PC-9 (cell line): ENCODE measurements around the gene ATP1B3. TPM values are rescaled to one million over a fixed set of nuclear protein-coding genes. Genes with fewer than 3 reads are reported as not detected.

Source experiments
- BruUV-seq: library from RNA; stranded (reverse); fragments of 400-500 nt; replicated peaks from 2 replicates; lab custom pipeline; 2021; lab: Mats Ljungman, UMichigan
- CTCF ChIA-PET: fragments of 300-600 bp; sonication (Branson Sonifier 250); formaldehyde crosslinking; loops from one replicate; lab custom pipeline; 2022; ENCODE audit warnings: antibody characterized with exemption; lab: Charles Lee
- POLR2A ChIA-PET: fragments of 300-600 bp; sonication (Branson Sonifier 250); formaldehyde crosslinking; loops from one replicate; lab custom pipeline; 2022; ENCODE audit warnings: antibody characterized with exemption; ENCODE audit not compliant: unreplicated experiment; lab: Charles Lee
- DNase-seq, 2 experiments: peaks; one replicate each; pipeline versions ENCODE4 v3.0.0 to v3.0.0-alpha.2; 2015 to 2022; ENCODE audit warnings: mixed read lengths in 1 of 2
- H2AFZ ChIP-seq: fragments of 200-600 bp; sonication (generic); 2 replicates; pipeline ENCODE4 v1.8.1; 2017; ENCODE audit warnings: antibody characterized with exemption
- H3F3A ChIP-seq: fragments of 200-600 bp; sonication (generic); 2 replicates; pipeline ENCODE4 v1.8.1; 2017; ENCODE audit warnings: antibody characterized with exemption, mild to moderate bottlenecking, low read depth; ENCODE audit not compliant: insufficient read depth
- H3K27ac ChIP-seq: fragments of 200-600 bp; sonication (generic); 2 replicates; pipeline ENCODE4 v1.6.1; 2016; ENCODE audit warnings: mixed run types
- H3K27me3 ChIP-seq: fragments of 200-600 bp; sonication (generic); 2 replicates; pipeline ENCODE4 v1.6.1; 2016; ENCODE audit warnings: low read depth, mixed run types; ENCODE audit not compliant: insufficient read depth
- H3K36me3 ChIP-seq: fragments of 200-600 bp; sonication (generic); 2 replicates; pipeline ENCODE4 v1.6.1; 2016; ENCODE audit warnings: low read depth, mixed run types
- H3K4me1 ChIP-seq: fragments of 200-600 bp; sonication (generic); replicated peaks from 2 replicates; pipeline ENCODE4 v1.6.1; 2016; ENCODE audit warnings: mixed run types; ENCODE audit not compliant: insufficient read depth
- H3K4me2 ChIP-seq: fragments of 200-600 bp; sonication (generic); 2 replicates; pipeline ENCODE4 v1.6.1; 2017; ENCODE audit warnings: mixed run types
- H3K4me3 ChIP-seq: fragments of 200-600 bp; sonication (generic); 2 replicates; pipeline ENCODE4 v1.6.1; 2016; ENCODE audit warnings: mixed run types
- H3K79me2 ChIP-seq: fragments of 200-600 bp; sonication (generic); 2 replicates; pipeline ENCODE4 v1.6.1; 2017; ENCODE audit warnings: low read depth, mixed run types
- H3K9me2 ChIP-seq: fragments of 200-600 bp; sonication (generic); 2 replicates; pipeline ENCODE4 v1.8.1; 2017; ENCODE audit warnings: mild to moderate bottlenecking; ENCODE audit not compliant: insufficient read depth
- H3K9me3 ChIP-seq: fragments of 200-600 bp; sonication (generic); 2 replicates; pipeline ENCODE4 v1.8.1; 2016; ENCODE audit warnings: low read depth; ENCODE audit not compliant: insufficient read depth
- H4K20me1 ChIP-seq: fragments of 200-600 bp; sonication (generic); 2 replicates; pipeline ENCODE4 v1.8.1; 2017; ENCODE audit not compliant: insufficient read depth
- EZH2 ChIP-seq: fragments of 200-600 bp; sonication (generic); IDR thresholded peaks from 2 replicates; pipeline ENCODE4 v1.8.0; 2017; ENCODE audit warnings: antibody characterized with exemption, low read depth
- intact Hi-C: fragments of 100-400 bp; cut with micrococcal nuclease; formaldehyde crosslinking; loops from one replicate; pipeline ENCODE4 v1.10.0; 2022; ENCODE audit not compliant: unreplicated experiment
- total RNA-seq: library from RNA; stranded (reverse); gene quantifications from 2 replicates; pipeline ENCODE4 v1.2.3, GENCODE V29; 2021
- TF ChIP-seq, protein P1 (sequence below): fragments of 200-600 bp; sonication (generic); conservative IDR thresholded peaks from 2 replicates; pipeline ENCODE4 v1.6.1; 2017; ENCODE audit warnings: mixed run types, antibody characterized with exemption, mild to moderate bottlenecking, moderate library complexity

The ATP1B3 gene
- total RNA-seq, 1 experiment from 2014 or later, result 69.7 TPM

DNA sequence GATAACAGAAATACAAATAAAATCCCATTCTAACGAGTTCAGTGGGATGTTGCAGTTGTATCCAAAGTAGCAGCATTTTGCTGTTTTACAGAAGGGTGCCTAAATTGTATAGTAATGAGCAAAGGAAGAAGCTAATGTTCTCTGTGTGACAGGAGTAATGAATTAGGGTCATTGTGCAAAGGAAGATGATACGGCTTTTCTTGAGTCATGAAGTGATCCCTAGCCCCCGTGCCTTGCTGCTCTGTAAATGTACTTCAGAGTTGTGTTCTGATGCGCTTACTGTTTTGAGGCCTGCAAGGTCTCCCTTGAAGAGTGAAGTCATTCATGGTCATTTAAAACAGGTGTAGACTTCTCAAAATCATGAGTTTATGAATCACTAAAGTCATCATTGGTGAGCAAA is 37.9 kb downstream of the ATP1B3 start:
- Histone ChIP-seq H3K4me2 (no peak overlapping the region), H3K36me3 (peaks cover 6% of the 10 kb centered on the region; the same call in 1 of the 2 replicates), H3K27me3 (no peaks in the 10 kb centered on the region), H3K9me2 (no peaks in the 10 kb centered on the region), H3K4me3 (no peak overlapping the region), H3K79me2 (no peaks in the 10 kb centered on the region), H4K20me1 (no peaks in the 10 kb centered on the region), H3K9me3 (no peaks in the 10 kb centered on the region), H2AFZ (no peak overlapping the region), H3K4me1 (no peaks in the 10 kb centered on the region), H3K27ac (no peak overlapping the region), H3F3A (no peaks in the 10 kb centered on the region; the same call in 1 of the 2 replicates)
- ChIA-PET POLR2A (interaction anchor here (0.7 kb wide), 1 partner anchor 36 kb away, joined by 6 read pairs; no protein-coding TSS in a partner anchor), CTCF (no interaction called here)
- no peak for TF ChIP-seq EZH2
- TF ChIP-seq, protein P1, sequence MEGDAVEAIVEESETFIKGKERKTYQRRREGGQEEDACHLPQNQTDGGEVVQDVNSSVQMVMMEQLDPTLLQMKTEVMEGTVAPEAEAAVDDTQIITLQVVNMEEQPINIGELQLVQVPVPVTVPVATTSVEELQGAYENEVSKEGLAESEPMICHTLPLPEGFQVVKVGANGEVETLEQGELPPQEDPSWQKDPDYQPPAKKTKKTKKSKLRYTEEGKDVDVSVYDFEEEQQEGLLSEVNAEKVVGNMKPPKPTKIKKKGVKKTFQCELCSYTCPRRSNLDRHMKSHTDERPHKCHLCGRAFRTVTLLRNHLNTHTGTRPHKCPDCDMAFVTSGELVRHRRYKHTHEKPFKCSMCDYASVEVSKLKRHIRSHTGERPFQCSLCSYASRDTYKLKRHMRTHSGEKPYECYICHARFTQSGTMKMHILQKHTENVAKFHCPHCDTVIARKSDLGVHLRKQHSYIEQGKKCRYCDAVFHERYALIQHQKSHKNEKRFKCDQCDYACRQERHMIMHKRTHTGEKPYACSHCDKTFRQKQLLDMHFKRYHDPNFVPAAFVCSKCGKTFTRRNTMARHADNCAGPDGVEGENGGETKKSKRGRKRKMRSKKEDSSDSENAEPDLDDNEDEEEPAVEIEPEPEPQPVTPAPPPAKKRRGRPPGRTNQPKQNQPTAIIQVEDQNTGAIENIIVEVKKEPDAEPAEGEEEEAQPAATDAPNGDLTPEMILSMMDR, result no peak
- BruUV-seq, result no TSS peak
- intact Hi-C loops, result loop anchor here (10.0 kb wide), 1 partner anchor 600 kb away; no protein-coding TSS in a partner anchor
- no peak for DNase-seq

DNA sequence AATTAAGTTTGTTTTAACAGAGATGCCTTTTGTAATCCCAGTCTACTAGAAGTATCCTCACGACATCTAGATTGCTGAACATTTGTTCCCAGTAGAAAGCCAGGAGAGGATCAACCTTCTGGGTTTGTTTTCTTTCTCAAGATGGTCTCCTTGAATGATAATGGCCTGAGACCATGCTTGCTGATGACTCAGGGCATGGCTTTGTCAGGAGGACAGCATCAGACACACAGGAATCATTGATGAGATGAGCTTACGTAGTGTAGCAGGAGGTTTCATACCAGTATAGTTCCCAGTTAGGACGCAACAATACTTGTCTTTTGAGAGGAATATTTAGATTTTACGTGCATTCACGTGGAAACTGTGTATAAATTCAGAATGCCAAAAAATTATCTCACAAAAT is 38.6 kb downstream of the ATP1B3 start:
- Histone ChIP-seq H3F3A (no peaks in the 10 kb centered on the region; the same call in 1 of the 2 replicates), H3K36me3 (peaks cover 6% of the 10 kb centered on the region; the same call in 1 of the 2 replicates), H3K4me2 (no peak overlapping the region), H3K4me1 (no peaks in the 10 kb centered on the region), H3K79me2 (no peaks in the 10 kb centered on the region), H3K4me3 (no peak overlapping the region), H3K27ac (no peak overlapping the region), H2AFZ (no peak overlapping the region), H4K20me1 (no peaks in the 10 kb centered on the region), H3K9me3 (no peaks in the 10 kb centered on the region), H3K27me3 (no peaks in the 10 kb centered on the region), H3K9me2 (no peaks in the 10 kb centered on the region)
- intact Hi-C loops, result loop anchor here (10.0 kb wide), 1 partner anchor 600 kb away; no protein-coding TSS in a partner anchor
- DNase-seq, result no peak
- BruUV-seq, result no TSS peak
- TF ChIP-seq EZH2, result no peak
- TF ChIP-seq, protein P1, result no peak
- ChIA-PET POLR2A (no interaction called here), CTCF (no interaction called here)

- H3K4me3 ChIP-seq, result no peak overlapping the region
- no peaks in the 10 kb centered on the region for H3K27me3 ChIP-seq
- no peaks in the 10 kb centered on the region; the same call in 1 of the 2 replicates for H3F3A ChIP-seq
- BruUV-seq, result no TSS peak
- no peak overlapping the region for H3K27ac ChIP-seq
- no peaks in the 10 kb centered on the region for H3K79me2 ChIP-seq
- peaks cover 6% of the 10 kb centered on the region; the same call in 1 of the 2 replicates for H3K36me3 ChIP-seq
- POLR2A ChIA-PET, result no interaction called here
- H4K20me1 ChIP-seq, result no peaks in the 10 kb centered on the region
- no peak overlapping the region for H2AFZ ChIP-seq
- DNase-seq, result no peak
- no peaks in the 10 kb centered on the region for H3K9me3 ChIP-seq
- H3K4me1 ChIP-seq, result no peaks in the 10 kb centered on the region
- CTCF ChIA-PET, result no interaction called here
- intact Hi-C loops, result loop anchor here (10.0 kb wide), 1 partner anchor 601 kb away; no protein-coding TSS in a partner anchor
- H3K4me2 ChIP-seq, result no peak overlapping the region
- TF ChIP-seq, protein P1, result no peak
- no peaks in the 10 kb centered on the region for H3K9me2 ChIP-seq
Observed at GRCh38 chr3:141915766-141916165, 39.3 kb downstream of the ATP1B3 start.
